OCI-LY7 (cell line): ENCODE results near the gene TMEM107.

ENCODE experiments used
- CTCF ChIP-seq: fragments of 200-600 bp; sonication (generic); conservative IDR thresholded peaks from 2 replicates; pipeline ENCODE4 v1.5.1; 2014; ENCODE audit warnings: mild to moderate bottlenecking, antibody characterized with exemption, low read length, moderate library complexity, mixed read lengths
- EZH2phosphoT487 ChIP-seq: fragments of 200-600 bp; sonication (generic); IDR thresholded peaks from 2 replicates; pipeline ENCODE4 v1.6.1; 2018; ENCODE audit warnings: low read depth, borderline replicate concordance, mild to moderate bottlenecking, mixed run types, antibody characterized with exemption, low read length, moderate library complexity, mixed read lengths

- TF ChIP-seq CTCF, result no peak
- TF ChIP-seq EZH2phosphoT487, result no peak
Observed at GRCh38 chr17:8162997-8163977, 12.9 kb downstream of the TMEM107 start.
